ENCODE results near the gene DNAI7.

The DNAI7 gene, protein sequence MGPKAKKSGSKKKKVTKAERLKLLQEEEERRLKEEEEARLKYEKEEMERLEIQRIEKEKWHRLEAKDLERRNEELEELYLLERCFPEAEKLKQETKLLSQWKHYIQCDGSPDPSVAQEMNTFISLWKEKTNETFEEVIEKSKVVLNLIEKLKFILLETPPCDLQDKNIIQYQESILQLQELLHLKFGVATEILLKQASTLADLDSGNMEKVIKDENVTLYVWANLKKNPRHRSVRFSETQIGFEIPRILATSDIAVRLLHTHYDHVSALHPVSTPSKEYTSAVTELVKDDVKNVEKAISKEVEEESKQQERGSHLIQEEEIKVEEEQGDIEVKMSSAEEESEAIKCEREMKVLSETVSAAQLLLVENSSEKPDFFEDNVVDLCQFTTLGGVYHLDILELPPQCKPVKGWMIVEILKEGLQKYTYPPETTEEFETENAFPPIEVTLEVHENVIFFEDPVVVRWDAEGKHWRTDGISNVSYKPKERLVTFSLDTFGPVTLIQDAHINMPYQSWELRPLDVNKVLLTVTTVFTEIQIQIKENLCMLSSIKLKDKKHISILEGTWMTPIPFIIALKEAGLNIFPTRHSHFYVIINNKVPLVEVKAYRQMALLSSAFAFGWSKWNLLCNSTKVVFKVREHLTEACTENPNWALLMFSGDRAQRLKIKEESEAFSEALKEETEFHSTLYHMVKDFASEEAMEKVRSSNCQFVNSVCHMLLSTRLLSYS

DNA sequence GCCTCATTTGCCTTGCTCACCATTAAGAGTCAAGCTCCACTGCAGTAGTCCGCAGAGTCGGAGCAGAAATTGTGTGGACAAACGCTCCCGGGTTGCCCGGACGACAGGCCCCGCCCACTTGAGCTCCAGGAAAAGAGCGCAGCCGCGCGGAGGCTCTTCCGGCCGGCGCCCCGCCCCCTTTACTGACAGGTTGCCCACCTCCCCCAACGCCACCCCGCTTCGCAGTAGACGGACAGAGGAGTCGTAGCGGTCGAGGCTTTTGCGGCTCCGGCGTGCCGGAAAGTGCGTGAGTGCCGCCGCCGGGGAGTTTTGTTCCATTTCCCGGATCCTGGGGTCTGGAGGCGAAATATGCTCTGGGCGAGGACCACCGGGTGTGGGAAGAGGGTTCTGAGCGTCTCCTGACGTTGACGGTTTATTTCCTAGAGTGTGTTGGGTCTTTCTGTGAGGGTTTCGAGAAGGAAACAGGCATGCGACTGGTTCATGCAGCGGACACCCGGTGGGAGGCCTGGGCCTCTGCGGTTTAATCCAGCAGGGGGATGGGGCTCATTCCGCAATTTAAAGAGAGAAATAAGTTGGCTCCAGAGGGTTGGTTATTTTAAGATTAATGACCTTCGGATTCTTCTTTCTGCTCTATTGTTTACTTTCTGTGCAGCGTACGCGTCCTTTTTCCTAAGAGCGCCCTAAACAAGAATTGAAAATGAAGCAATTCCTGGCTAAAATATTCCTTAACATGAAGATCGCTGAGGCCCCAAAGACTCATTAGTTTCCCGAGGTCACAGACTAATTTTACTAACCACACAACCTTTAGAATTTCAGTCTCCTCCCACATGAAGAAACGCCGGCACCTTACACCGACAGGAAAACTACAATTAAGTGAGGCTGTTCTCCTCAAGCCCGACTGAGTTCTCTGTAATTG is at the start of gene DNAI7, which contains the start of gene ETFRF1:
Gene DNAI7 (minus strand): TSS at position 105 of the 916 bp plus-strand sequence. CDS start 82 bp downstream, at position 23.
Gene ETFRF1 (plus strand): TSS at position 182 of the 916 bp plus-strand sequence. CDS start 8,720 bp downstream, outside the sequence.
- TF ChIP-seq, protein P1, sequence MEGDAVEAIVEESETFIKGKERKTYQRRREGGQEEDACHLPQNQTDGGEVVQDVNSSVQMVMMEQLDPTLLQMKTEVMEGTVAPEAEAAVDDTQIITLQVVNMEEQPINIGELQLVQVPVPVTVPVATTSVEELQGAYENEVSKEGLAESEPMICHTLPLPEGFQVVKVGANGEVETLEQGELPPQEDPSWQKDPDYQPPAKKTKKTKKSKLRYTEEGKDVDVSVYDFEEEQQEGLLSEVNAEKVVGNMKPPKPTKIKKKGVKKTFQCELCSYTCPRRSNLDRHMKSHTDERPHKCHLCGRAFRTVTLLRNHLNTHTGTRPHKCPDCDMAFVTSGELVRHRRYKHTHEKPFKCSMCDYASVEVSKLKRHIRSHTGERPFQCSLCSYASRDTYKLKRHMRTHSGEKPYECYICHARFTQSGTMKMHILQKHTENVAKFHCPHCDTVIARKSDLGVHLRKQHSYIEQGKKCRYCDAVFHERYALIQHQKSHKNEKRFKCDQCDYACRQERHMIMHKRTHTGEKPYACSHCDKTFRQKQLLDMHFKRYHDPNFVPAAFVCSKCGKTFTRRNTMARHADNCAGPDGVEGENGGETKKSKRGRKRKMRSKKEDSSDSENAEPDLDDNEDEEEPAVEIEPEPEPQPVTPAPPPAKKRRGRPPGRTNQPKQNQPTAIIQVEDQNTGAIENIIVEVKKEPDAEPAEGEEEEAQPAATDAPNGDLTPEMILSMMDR (IDR thresholded peaks at IDR 0.05; ENCODE audit: borderline replicate concordance, insufficient read depth, low read depth, low read length): no peak
- peak within 1 kb of the TSS; percentile 67 for H3K4me3 ChIP-seq (ENCODE audit: low read depth, low read length)

DNA sequence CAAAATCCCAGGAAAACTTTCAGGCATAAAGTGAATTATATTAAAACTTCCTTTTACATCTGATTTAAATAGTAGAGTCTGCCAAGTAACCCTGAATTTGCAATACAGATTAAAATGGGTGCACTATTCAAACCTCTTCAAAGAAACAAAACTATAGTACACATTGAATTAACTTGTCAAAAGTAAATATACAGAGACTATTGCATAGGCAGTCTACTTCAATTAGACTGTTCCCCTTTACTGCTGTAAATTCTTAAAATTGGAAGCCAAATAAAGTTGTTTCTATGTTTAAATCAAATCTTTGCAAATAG is 48.7 kb upstream of the DNAI7 start:
- TF ChIP-seq, protein P1 (IDR thresholded peaks at IDR 0.05; ENCODE audit: borderline replicate concordance, insufficient read depth, low read depth, low read length): no peak
- no peak overlapping the region for H3K4me3 ChIP-seq (ENCODE audit: low read depth, low read length)

DNA sequence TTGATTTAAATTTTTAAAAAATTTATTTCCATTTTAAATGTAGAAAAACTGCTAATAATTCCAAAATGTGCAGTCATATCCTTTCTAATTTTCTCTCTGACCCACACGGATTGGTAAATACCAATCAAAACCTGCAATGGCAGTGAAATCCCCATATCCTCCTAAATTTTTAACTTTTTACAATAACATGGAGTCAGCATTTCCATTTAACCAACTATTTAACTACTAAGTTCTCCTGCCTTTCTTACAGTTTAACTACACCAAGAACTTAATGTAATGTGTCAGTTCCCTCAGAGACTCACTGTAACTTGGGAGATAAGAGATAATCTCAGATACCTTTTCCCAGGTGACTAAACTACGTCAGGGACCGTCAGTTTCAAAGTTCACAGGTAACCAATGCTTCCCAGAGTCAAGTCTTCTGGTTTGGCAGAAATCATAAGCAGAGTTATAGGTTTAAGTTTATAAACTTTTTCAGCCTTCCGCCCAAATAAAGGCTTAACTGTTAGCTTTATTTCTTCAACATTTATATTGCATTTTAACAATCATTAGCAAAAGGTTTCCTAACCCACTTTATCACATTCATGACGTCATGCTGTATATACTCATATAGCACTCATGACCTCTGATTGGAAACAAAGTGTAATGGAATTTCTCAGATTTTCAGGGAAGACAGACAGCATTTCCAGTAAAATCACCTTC is 48.2 kb upstream of the DNAI7 start:
- TF ChIP-seq, protein P1 (IDR thresholded peaks at IDR 0.05; ENCODE audit: borderline replicate concordance, insufficient read depth, low read depth, low read length): no peak
- H3K4me3 ChIP-seq (ENCODE audit: low read depth, low read length): no peak overlapping the region

DNA sequence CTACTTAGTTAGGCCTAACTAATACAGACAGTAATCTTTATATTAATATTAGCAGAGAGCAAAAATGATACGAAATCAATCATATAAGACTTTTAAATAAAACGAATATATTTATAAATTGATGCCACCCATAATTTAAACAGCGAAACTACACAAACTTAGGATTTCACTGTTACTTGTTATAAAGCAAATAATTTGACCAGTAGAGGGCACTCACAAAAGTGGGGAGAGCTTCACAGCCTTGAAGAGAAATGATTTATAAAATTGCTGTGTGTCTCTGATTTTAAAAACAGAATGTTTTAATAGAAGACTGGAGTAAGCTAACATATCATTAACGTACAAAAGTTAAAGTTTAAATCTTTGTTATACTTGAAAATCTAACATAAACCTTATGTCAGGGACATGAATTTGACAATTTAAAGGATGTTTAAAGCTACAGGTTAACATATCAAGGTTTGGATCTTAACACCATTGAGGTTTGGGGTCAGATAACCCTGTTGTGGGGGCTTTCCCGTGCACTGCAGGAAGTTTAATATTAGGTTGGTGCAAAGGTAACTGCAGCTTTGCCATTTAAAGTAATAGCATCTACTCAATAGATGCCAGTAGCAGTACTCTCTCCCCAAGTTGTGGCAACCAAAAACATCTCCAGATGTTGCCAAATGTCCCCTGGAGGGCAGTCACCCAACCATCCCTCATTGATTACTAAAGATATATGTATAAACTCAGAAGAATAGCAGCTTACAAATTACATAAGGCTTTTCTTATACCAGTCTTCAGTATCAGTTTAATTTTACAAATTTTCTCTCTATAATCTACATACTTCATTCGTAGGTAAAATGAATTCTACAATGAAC is 46.4 kb upstream of the DNAI7 start:
- no peak overlapping the region for H3K4me3 ChIP-seq (ENCODE audit: low read depth, low read length)
- TF ChIP-seq, protein P1 (IDR thresholded peaks at IDR 0.05; ENCODE audit: borderline replicate concordance, insufficient read depth, low read depth, low read length): peak; percentile 33; the same call in 1 of the 2 replicates

DNA sequence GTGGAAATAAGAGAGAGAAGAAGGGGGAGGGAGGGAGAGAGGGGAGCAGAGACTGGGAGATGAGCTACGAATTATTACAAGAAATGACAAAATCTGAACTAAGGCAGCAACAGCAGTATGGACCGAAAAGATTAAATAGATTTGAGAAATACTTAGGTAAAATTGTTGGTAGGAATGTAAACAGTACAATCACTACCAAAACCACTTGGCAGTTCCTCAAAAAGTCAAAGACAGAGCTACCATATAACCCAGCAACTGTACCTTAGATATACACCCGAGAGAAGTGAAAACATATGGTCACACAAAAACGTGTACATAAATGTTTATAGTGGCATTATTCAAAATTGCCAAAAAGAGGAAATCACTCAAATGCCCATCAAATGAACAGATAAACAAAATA is 41.7 kb upstream of the DNAI7 start:
- TF ChIP-seq, protein P1 (IDR thresholded peaks at IDR 0.05; ENCODE audit: borderline replicate concordance, insufficient read depth, low read depth, low read length): no peak
- no peak overlapping the region for H3K4me3 ChIP-seq (ENCODE audit: low read depth, low read length)
